ENCODE data around the gene CACNG4. TPM values are rescaled to one million over a fixed set of nuclear protein-coding genes. Genes with fewer than 3 reads are reported as not detected.

Gene CACNG4
- total and polyA plus RNA-seq, 10 donors, result not detected

GRCh38 chr17:67066717-67067116, 102.2 kb downstream of the CACNG4 start:
- 63 to 86% (median 78%) methylated on average over 1 to 2 of the region's 2 CpGs for WGBS, 5 donors
- no peak overlapping the region for H3K4me3 ChIP-seq
- peaks cover 0 to 3% (median 0%) of the 10 kb centered on the region in 6 donors for H3K36me3 ChIP-seq
- H3K4me1 ChIP-seq, result no peaks in the 10 kb centered on the region
- H3K27me3 ChIP-seq (replicated peaks in 1 of 7), result no peaks in the 10 kb centered on the region
- H3K9me3 ChIP-seq, result no peaks in the 10 kb centered on the region
- H3K27ac ChIP-seq, result no peak overlapping the region
- DNase-seq, result no peak
- no peak for TF ChIP-seq POLR2AphosphoS5 (IDR thresholded peaks at IDR 0.05)
- TF ChIP-seq POLR2A (IDR thresholded peaks at IDR 0.05), result no peak
- no peak for TF ChIP-seq CTCF (IDR thresholded peaks at IDR 0.05 in 8 of 11, conservative IDR thresholded peaks at IDR 0.05 in 3 of 11)
- intact Hi-C loops (cut with DNase I; ENCODE audit: low total_unique reads), result no loop called here

GRCh38 chr17:67067571-67068482, 103.3 kb downstream of the CACNG4 start:
- WGBS, 5 donors, result 86 to 96% (median 90%) methylated on average over 13 of the region's 13 CpGs
- DNase-seq, result no peak
- Histone ChIP-seq H3K9me3 (no peaks in the 10 kb centered on the region), H3K4me1 (no peaks in the 10 kb centered on the region), H3K36me3 (peaks cover 0 to 14% (median 9%) of the 10 kb centered on the region in 6 donors), H3K27me3 (replicated peaks in 1 of 7) (no peaks in the 10 kb centered on the region), H3K4me3 (no peak overlapping the region), H3K27ac (no peak overlapping the region)
- no peak for TF ChIP-seq CTCF (IDR thresholded peaks at IDR 0.05 in 8 of 11, conservative IDR thresholded peaks at IDR 0.05 in 3 of 11)
- no peak for TF ChIP-seq POLR2AphosphoS5 (IDR thresholded peaks at IDR 0.05)
- no peak for TF ChIP-seq POLR2A (IDR thresholded peaks at IDR 0.05)
- intact Hi-C loops (cut with DNase I; ENCODE audit: low total_unique reads), result no loop called here

GRCh38 chr17:67068999-67069398, 104.5 kb downstream of the CACNG4 start:
- intact Hi-C loops (cut with DNase I; ENCODE audit: low total_unique reads), result no loop called here
- Histone ChIP-seq H3K27me3 (replicated peaks in 1 of 7) (no peaks in the 10 kb centered on the region), H3K9me3 (no peaks in the 10 kb centered on the region), H3K4me3 (no peak overlapping the region), H3K27ac (no peak overlapping the region), H3K4me1 (no peaks in the 10 kb centered on the region), H3K36me3 (peaks cover 0 to 24% (median 13%) of the 10 kb centered on the region in 6 donors)
- 67 to 74% (median 73%) methylated on average over 3 of the region's 3 CpGs for WGBS, 5 donors
- no peak for DNase-seq
- TF ChIP-seq POLR2AphosphoS5 (IDR thresholded peaks at IDR 0.05), result no peak
- no peak for TF ChIP-seq POLR2A (IDR thresholded peaks at IDR 0.05)
- TF ChIP-seq CTCF (IDR thresholded peaks at IDR 0.05 in 8 of 11, conservative IDR thresholded peaks at IDR 0.05 in 3 of 11), result no peak

GRCh38 chr17:67069603-67070136, 105.2 kb downstream of the CACNG4 start:
- intact Hi-C loops (cut with DNase I; ENCODE audit: low total_unique reads), result no loop called here
- H3K4me1 ChIP-seq, result no peaks in the 10 kb centered on the region
- no peak for DNase-seq
- H3K36me3 ChIP-seq, result peaks cover 0 to 31% (median 13%) of the 10 kb centered on the region in 6 donors
- 89 to 96% (median 95%) methylated on average over 5 of the region's 5 CpGs for WGBS, 5 donors
- no peak overlapping the region for H3K27ac ChIP-seq
- no peak overlapping the region for H3K4me3 ChIP-seq
- no peak for TF ChIP-seq CTCF (IDR thresholded peaks at IDR 0.05 in 8 of 11, conservative IDR thresholded peaks at IDR 0.05 in 3 of 11)
- TF ChIP-seq POLR2A (IDR thresholded peaks at IDR 0.05), result no peak
- TF ChIP-seq POLR2AphosphoS5 (IDR thresholded peaks at IDR 0.05), result no peak
- no peaks in the 10 kb centered on the region for H3K9me3 ChIP-seq
- no peaks in the 10 kb centered on the region for H3K27me3 ChIP-seq (replicated peaks in 1 of 7)

Data from spleen (tissue), 11 donors.